Activated CD8-positive, alpha-beta memory T cell treated with anti-CD3 and anti-CD28 coated beads, Interleukin-2, amount 50 U/mL, for 24 hours (primary cell): ENCODE results near the gene SCGB3A1.

Experiments used
- DNase-seq: peaks from one replicate; pipeline ENCODE4 v3.0.0-alpha.2; 2020; ENCODE audit errors: extremely low read depth

Gene SCGB3A1

GRCh38 chr5:180586870-180587269 is 4.4 kb downstream of the SCGB3A1 start:
- no peak for DNase-seq

GRCh38 chr5:180586204-180586603 is 5.1 kb downstream of the SCGB3A1 start:
- DNase-seq: no peak

GRCh38 chr5:180583738-180584137 is 7.6 kb downstream of the SCGB3A1 start:
- no peak for DNase-seq

GRCh38 chr5:180580681-180581080 is 10.6 kb downstream of the SCGB3A1 start:
- no peak for DNase-seq

GRCh38 chr5:180575571-180575970 is 15.7 kb downstream of the SCGB3A1 start:
- no peak for DNase-seq

- no peak for DNase-seq
Measured at GRCh38 chr5:180568914-180569313, 22.4 kb downstream of the SCGB3A1 start.

- DNase-seq: no peak
Measured at GRCh38 chr5:180563994-180564393, 27.3 kb downstream of the SCGB3A1 start.

- no peak for DNase-seq
Measured at GRCh38 chr5:180558232-180558631, 33.1 kb downstream of the SCGB3A1 start.

GRCh38 chr5:180557217-180557809 is 34.0 kb downstream of the SCGB3A1 start:
- no peak for DNase-seq

- DNase-seq: no peak
Measured at GRCh38 chr5:180555168-180555921, 36.0 kb downstream of the SCGB3A1 start.

GRCh38 chr5:180553530-180553929 is 37.8 kb downstream of the SCGB3A1 start:
- DNase-seq: no peak

GRCh38 chr5:180548563-180548962 is 42.7 kb downstream of the SCGB3A1 start:
- no peak for DNase-seq

GRCh38 chr5:180545248-180545647 is 46.1 kb downstream of the SCGB3A1 start:
- DNase-seq: no peak

GRCh38 chr5:180541710-180542109 is 49.6 kb downstream of the SCGB3A1 start:
- DNase-seq: no peak
